AG10803 (cell line): ENCODE data around the gene KCNK10.

Experiments
- DNase-seq: peaks from one replicate; pipeline ENCODE4 v3.0.0; 2010; ENCODE audit warnings: low read depth
- H3K4me3 ChIP-seq: 2 replicates; pipeline ENCODE4 v1.5.1; 2011; ENCODE audit warnings: mild to moderate bottlenecking, low read length, control low read depth
- CTCF ChIP-seq: conservative IDR thresholded peaks from 2 replicates; pipeline ENCODE4 v1.5.1; 2011; ENCODE audit warnings: mild to moderate bottlenecking, low read length, control low read depth, inconsistent platforms

The KCNK10 gene

GRCh38 chr14:88210426-88210825, 112.6 kb downstream of the KCNK10 start:
- no peak for DNase-seq
- no peak overlapping the region for H3K4me3 ChIP-seq
- TF ChIP-seq CTCF: no peak

- no peak for TF ChIP-seq CTCF
- H3K4me3 ChIP-seq: no peak overlapping the region
- DNase-seq: no peak
Measured at GRCh38 chr14:88209273-88209672, 113.8 kb downstream of the KCNK10 start.

GRCh38 chr14:88208858-88209257, 114.2 kb downstream of the KCNK10 start:
- no peak for TF ChIP-seq CTCF
- no peak overlapping the region for H3K4me3 ChIP-seq
- DNase-seq: no peak

- TF ChIP-seq CTCF: no peak
Measured at GRCh38 chr14:88204221-88204620, 118.8 kb downstream of the KCNK10 start.

GRCh38 chr14:88203291-88203690, 119.8 kb downstream of the KCNK10 start:
- DNase-seq: no peak
- TF ChIP-seq CTCF: no peak
- H3K4me3 ChIP-seq: no peak overlapping the region

More at GRCh38 chr14:88204221-88204620, 118.8 kb downstream of the KCNK10 start:
- H3K4me3 ChIP-seq: no peak overlapping the region
- DNase-seq: no peak

- no peak overlapping the region for H3K4me3 ChIP-seq
- no peak for DNase-seq
- no peak for TF ChIP-seq CTCF
Measured at GRCh38 chr14:88202286-88202685, 120.8 kb downstream of the KCNK10 start.

- no peak for DNase-seq
- H3K4me3 ChIP-seq: no peak overlapping the region
- no peak for TF ChIP-seq CTCF
Measured at GRCh38 chr14:88201851-88202250, 121.2 kb downstream of the KCNK10 start.
